Activated naive CD8-positive, alpha-beta T cell treated with anti-CD3 and anti-CD28 coated beads, Interleukin-2, amount 50 U/mL, for 16 hours (primary cell): ENCODE data around the gene AURKB.
"Not testable (repeated sequence)": the region's sequence is repeated elsewhere in the genome, so short reads cannot be mapped to it uniquely, and the experiment has no call there.

Experiments
- DNase-seq: peaks from one replicate; pipeline ENCODE4 v3.0.0-alpha.2; 2020; ENCODE audit warnings: low read depth, low spot score

The AURKB gene

DNA sequence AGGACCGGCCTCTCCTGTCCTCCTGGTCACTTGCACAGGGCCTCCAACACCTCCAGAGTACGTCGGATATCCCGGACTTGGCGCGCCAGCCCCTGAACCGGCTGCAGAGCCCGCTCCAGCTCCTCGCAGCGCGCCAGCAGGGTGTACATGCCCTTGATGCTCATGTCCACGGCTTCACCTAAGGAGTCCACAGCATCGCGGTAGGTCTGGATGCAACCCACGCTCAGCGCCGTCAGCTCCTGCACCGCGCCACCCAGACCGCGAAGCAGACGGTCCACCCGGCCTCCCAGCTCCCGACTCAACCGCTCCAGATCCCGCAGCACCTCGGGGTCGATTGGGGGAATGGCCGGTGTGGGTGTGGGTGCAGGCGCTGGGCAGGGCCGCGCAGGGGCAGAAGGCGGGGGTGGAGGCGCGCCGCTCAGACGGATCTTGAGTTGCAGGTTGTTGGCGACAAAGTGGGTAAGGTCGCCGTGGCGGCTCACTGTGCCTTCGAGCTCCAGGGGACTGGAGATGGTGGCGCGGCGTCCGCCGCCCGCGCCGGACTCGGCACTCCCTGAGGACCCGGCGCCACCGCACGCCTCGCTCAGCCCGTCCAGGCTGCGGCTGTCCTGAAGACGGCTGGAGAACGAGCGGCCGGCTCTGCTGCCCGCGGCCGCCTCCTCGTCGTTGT is 21.2 kb downstream of the AURKB start:
- DNase-seq = no peak

DNA sequence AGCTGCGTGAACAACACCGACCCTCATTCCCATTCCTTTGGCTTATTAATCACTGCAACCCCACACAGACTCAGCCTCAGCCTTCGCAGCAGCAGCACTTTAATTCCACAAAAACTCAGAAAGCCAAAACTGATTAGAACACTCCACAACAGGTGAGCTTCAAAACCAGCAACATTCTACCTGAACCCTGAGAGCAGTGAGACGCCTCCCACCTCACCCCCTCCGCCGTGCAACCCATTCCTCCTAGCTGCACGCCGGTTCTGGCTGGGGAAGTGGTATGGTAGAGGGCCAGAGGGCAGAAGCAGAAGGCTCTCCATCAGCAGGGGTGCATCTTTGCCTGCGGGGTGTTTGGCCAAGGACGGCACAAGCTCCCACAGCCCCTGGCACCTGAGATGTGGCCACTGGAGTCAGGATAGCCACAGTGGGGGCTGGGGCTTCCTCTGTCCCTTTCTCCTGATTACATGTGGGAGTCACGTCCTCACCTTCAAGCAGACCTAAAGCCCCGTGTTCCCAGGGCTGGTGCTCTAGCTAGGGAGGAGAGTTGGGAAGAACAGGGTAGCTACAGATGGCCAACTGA is 22.0 kb downstream of the AURKB start:
- DNase-seq = no peak

DNA sequence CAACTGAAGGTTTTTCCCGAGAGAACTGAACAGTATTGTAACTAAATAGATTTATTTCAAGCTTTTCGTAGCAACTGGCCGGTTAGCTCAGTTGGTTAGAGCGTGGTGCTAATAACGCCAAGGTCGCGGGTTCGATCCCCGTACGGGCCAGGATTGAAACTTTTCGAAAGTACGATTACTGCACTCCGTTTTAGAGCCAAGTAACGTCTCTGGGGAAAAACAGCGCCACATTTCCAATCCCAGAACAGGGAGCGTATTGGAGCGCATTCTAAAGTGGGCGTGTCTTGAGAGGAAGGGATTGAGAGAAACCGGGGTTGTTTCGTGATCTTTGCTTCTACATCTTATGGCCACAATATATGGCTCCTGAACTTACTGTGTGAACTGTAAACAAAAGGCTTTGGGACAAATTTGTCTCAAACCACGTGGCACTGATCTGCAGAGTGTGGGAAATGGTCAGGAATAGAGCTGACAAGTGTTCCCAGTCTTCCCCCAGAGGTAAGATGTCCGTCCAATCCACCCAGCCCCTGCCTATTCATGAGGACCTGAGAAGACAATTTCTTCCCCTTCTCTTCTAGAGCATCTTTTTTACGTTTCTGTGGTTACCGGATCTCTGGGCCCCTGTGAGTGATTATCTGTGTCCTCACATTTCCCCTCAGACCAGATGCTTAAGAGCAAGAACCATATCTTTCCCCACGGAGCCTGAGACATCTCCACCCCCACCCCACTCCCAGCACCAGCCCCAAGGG is 22.7 kb downstream of the AURKB start:
- DNase-seq = peak; percentile 80

DNA sequence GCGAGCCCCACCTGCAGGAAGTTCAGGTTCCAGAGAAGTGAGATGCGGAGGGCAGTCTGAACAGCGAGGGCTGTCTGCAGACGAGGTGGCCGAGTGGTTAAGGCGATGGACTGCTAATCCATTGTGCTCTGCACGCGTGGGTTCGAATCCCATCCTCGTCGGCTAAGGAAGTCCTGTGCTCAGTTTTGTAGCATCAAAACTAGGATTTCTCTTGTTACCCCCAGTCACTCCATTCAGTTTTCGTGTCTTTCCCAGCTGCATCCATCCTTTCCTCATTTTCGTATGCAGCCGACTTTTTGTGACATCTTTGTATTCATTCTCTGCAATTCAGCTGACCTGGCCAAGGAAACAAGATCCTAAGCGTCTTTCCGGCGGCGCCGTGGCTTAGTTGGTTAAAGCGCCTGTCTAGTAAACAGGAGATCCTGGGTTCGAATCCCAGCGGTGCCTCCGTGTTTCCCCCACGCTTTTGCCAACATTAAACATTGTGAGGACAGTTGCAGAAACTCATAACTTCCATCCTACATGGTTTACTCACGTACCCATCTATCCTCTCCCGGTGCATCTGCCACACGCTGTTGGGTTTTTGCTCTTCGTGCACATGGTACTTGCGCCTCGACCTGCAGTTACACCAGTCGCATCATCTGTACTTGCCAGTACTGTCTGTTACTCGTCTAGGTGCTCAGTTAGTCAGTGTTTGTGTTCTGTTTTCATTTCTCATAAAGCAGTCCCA is 23.4 kb downstream of the AURKB start:
- DNase-seq = peak; percentile 84

DNA sequence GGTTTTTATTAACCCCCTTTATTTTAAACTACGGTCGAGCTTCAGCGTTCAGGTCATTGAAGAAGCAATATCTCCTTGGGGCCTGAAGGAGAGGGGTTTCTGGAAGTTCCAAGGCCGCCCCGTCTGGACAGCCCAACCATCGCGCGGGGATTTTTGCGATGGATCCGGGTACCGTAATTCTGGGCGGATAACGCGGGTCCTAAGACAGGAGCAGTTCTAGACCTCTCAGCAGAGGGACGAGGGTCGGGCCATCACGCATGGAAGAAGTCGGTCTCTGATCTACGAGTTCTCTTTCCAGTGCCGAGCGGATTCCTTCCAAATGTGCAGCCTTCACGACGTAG is 24.0 kb downstream of the AURKB start:
- DNase-seq = no peak

DNA sequence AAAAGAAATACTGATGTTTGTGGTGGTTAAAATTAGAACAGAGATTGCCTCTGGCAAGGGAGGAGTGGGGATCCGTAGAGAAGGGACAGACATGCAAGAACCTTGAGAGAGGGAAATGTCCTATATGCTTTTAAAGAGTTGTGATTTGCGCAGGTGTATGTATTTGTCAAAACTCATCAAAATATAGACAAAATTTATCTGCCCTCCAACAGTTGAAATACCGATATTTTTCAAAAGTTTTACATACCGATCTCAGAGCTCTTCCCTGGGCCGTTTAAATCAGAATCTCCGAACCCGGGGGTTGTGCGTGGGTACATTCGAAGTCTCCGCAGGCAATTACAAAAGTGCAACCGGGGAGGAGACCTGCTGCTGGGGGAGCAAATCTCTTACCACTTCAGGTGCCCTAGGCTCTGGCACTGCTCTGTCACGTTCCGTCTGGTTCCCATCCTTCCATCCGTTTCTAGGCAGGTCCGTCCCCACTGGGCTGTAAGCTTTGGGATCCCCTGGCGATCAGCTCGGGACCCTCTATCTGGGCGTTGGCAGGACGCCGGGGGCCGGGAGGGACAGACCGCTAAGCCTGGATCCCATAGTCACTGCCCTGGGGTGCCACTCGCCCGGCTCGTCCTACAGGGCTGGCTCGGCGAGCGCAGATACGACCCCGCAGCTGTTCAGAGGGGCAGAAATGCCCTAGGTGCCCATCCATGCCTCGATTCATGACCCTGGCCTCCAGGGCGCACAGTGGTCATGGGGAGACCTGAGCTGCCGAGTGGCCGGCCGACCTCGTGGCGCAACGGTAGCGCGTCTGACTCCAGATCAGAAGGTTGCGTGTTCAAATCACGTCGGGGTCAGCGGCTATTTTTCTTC is 24.6 kb downstream of the AURKB start:
- peak; percentile 83 for DNase-seq

DNA sequence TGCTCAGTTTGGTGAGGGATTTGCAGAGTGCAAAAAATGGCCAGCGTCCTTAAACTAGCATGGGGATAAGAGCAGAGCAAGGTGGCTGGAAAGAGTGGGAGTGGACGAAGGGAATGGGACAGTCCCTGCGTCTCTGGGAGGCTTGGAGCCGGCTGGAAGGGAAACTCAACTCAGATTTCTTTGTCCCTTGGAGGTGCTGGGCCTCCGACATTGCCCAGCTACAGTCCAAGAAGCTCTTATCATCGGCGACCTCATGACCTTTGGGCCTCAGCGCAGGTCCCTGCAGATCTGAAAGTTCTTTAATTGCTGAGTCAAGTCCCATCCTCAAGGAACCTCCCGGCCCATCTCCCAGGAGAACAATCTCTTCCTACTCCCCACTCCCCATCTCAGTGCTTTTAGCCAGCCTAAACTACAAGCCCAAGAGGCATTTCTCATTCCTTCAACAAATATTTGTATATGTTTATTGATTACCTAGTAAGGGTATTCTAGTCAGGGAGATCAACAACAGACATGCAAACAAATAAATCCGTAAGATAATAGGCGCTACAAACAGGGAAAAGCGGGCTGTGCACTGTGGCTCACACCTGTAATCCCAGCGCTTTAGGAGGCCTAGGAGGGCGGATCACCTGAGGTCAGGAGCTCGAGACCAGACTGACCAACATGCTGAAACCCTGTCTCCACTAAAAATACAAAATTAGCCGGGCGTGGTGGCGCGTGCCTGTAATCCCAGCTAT is 33.2 kb downstream of the AURKB start:
- DNase-seq = no peak

DNA sequence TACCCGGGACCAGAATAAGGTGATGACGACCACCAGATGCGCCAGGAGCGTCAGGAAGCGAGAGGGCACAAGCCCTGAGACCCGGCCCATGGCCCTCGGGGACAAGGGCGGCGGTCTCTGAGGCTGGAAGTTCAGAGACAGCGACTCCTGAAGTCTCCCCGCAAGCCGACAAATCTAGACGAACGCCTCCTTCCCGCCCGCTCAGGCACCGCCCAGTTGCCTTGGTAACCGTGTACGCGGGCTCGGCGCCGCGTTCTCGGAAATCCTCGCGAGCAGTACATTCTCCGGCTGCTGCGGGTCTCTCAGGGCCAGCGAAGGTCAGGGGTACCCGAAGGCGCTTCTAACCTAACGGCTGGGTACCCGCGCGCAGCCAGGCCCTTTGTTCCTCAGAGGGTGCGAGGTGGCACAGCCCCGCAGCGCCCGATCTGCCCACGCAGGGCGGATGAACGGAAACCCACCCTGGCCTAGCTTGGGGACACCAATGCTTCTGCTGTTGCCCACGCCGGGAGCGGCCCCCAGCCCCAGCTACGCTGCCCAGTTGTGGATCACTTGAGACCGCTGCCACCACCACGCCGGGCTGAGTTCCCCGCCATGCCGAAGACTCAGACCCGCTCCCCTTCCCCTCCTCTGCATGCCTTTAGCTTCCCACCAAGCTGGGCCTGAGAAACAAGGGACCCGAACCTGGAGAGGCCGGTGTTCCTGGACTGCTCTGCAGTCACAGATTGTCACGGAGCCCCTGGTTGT is 34.0 kb downstream of the AURKB start, which contains the start of gene TMEM107:
TMEM107 (minus strand) TSS at position 184 of the 744 bp plus-strand sequence; CDS start at position 90, 94 bp downstream.
- DNase-seq = peak; percentile 64

DNA sequence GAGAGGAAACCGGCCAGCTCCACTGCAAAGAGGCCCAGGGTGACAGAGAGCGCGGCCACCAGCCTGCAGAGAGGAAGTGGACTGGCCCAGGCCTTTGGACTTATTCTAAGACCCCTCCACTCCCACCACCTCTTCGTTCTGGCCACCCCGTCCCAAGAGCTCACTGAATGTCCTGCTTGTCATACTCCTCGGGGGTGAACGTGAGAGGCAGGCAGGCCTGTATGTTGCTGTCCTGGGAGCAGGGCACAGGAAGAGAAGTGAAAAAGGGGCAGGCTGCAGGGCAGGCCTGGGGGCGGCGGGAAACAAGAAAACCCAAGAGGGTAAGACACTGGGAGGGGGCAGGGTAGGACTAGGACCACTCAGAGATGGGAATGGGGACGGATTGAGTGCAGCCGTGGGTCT is 34.6 kb downstream of the AURKB start:
- no peak for DNase-seq

DNA sequence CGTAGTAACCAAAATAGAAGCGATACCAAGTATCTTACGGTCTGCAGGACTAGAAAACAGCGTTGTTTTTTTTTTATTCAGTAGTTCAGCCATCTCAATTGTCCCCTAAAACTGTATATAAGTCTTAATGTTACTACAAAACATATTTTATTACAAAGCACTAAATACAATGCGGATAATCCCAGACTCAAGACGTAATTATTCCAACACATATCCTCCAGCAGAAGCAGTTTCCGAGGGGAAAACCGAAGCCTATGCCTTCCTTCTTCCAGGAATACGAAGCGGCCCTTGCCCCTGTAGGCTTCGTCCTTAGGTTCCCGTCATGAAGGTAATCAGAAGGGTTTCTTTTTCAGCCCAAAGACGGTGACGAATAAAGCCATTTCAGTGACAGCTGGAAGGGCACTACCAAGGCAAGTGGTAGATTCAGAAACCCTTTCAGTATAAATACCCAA is 36.5 kb downstream of the AURKB start:
- DNase-seq = no peak

DNA sequence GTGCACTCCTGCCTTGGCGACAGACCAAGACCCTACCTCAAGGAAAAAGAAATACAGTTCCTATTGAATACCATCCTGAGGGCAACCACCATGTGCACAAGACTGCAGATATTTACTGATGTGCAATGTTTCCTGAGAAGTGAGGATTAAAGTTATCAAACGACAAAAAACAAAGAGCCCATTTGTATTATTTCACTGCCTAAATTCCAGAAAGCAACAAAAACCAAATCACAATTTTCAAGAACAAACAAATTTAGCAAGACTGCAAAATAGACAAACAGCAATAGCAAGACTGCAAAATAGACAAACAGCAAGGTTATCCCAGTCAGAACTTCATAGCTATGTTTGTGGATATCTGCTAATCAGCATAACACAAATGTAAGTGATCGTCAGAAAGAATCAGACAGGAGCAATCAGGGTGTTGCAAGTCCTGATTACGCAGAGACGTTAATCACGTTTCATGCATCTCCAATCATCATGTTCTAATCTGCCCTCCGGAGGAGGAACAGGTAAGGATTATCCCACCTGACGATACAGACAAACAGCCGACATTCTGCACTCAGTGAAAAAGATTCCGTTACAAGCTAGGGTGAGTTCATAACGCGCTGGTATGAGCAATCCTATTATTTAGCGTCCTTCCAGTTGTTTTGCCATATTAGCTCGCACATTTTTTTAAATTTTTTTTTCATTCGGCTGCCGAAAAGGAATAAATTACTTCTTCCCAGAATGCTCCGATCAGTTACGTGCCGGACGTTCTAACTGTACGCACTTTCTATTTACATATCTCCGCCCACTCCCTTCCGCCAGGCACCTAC is 37.1 kb downstream of the AURKB start:
- DNase-seq = peak; percentile 61

DNA sequence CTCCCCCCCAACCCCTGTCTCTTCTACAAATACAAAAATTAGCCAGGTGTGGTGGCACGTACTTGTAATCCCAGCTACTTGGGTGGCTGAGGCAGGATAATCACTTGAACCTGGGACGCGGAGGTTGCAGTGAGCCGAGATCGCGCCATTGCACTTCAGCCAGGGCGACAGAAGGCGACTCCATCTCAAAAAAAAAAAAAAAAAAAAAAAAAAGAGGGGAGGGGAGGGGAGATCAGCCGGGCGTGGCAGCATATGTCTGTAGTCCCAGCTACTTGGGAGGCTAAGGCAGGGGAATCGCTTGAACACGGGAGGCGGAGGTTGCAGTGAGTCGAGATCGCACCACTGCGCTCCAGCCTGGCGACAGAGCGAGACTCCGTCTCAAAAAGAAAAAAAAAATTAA is 40.2 kb downstream of the AURKB start:
- DNase-seq = not testable (repeated sequence)

DNA sequence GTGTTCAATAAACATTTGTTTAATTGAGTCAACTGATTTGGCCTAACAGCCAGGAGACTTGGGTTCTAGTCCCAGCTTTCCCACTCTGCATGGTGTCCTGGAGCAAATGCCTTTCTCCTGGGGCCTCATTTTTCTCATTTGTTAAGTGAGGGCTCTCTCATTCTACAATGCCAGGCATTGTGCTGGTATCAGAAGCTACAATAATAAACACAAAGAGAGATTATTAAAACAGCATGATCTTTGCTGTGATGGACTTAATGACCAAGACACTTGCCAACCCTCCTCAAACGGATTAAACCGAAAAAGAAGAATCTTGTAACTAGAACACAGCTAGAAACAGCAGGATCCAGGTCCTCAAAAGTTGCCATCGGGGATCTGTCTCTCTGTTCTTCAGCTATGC is 42.8 kb downstream of the AURKB start:
- DNase-seq = no peak

DNA sequence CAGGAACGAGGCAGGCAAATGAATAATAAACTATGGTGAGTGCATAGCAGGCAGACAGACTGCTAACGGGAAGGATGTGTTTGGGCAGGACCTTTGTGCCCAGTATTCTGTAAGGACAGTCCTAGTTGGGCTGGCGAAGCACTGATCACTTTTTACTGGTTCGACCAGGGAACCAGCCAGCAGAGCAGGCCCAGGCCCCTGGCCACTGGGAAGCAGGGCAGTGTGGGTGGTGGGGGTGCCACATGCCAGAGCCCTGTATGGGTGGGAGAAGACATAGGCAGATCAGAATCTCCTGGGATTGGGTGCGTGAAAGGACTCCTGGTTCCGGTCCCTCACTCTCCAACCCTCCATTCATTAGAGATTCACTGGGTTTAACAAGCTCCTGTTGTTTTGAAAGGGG is 43.6 kb downstream of the AURKB start:
- no peak for DNase-seq

DNA sequence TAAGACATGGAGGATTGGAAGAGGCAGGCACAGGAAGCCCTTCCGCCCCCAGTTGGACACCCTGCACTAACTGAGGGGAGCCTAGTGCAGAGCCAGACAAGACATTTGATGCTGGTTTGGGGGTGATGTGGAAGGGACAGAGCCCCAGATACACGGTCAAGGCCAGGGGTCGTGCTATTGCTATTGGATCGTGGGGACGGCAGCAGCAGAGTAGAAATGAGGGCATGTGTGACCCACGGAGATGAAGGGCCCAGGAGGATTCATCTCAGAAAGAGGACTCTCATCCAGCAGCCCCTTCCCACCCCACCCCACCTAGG is 45.6 kb downstream of the AURKB start:
- no peak for DNase-seq

DNA sequence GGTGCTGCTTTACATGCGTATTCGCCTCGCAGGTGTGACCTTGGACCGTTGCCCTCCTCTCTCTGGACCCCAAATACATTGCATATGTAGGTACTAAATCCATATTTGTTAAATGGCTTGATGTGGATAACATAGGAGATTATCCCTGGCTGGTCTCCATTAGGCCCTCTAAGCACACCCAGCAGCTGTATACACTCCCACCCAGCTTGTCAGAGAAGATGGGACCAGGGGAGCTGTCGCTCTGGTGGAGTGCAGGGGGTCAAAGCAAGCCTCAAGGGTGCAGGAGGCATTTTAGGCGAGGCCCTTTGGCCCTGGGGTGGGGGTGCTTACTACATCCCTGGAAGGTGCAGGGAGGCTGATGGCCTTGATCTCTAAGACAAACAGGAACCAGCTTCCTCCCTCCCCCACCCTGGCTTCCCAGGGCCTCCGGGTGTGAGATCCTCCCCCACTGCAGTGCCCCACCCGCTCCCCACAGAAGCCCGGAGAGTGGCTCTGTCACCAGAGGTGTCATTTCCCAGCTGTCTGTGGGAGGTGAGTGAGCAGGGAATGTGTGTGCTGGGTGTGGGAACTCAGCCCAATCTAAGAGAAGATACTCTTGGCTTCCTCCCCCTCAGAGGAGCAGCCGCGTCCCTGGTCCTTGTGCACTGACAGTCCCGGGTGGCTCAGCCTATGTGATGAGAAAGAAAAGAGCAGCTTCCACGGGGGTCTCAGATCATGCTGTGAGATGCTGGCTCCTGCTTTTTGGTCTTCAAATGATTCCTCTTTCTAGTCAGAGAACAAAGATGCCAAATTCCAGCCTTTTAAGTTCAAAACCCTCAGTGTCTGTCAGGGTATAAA is 46.2 kb downstream of the AURKB start:
- no peak for DNase-seq

DNA sequence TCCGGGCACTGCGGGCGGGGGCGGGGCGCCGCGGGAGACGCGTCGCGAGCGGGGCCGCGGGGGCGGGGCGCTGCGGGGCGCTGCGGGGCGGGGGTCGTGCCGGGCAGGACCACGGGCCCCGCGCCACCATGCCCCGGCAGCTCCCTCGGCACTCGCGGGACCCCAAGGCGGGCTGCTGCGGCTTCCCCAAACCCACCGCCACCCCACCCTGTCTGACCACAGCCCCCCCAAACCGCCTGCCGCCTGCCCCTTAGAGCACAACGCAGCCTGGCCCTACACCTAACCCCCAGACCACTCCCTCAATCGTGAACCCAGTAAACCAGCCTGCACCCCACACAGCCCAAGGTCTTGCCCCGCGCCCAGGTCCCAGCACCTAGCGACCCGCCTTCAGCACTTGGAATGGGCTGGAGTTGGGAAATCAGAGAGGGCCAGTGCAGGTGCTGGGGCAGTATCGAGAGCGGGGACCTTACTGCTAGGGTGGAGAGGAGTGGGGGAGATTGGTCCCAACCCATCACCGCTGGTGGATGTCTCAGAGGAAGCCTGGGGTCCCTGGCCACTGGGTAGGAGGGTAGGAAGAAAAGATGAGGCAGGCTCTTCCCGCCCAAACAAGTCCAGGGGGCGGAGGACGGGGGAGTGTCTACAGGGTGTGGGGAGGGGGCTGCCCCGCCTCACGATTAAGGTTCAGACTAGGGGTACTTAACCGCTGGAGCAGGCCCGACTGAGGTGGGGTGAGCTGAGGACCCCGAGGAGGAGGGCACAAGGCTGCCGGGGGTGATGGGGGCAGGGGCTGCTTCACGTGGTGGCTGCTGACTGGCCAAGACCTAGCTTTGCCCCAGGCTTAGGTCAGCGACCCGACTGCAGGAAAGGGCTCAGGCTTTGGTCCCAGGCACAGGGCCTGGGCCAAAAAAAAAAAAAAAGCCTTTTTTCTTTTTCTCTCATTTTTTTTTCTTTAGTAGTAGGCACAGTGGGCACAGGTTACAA is 47.1 kb downstream of the AURKB start:
- no peak for DNase-seq
